B cell (primary cell): ENCODE measurements around the gene ERBIN. TPM values are rescaled to one million over a fixed set of nuclear protein-coding genes. Genes with fewer than 3 reads are reported as not detected.

Source experiments
- ATAC-seq: fragments of 200-7000 bp; cut with Tn5 transposase; one replicate; pipeline ENCODE4 v1.10.0; 2021; ENCODE audit warnings: low read depth, mild to moderate bottlenecking, moderate number of reproducible peaks, moderate library complexity
- CTCF ChIA-PET: fragments of 350-600 bp; sonication (Branson Sonifier 250); formaldehyde crosslinking; loops from one replicate; lab custom pipeline; 2021; ENCODE audit warnings: antibody characterized with exemption, inconsistent platforms; lab: Charles Lee
- POLR2A ChIA-PET: fragments of 350-600 bp; sonication (Branson Sonifier 250); formaldehyde crosslinking; loops from one replicate; lab custom pipeline; 2021; ENCODE audit warnings: antibody characterized with exemption; lab: Charles Lee
- DNase-seq: peaks from one replicate; pipeline ENCODE4 v3.0.0; 2013
- H2AFZ ChIP-seq: 2 replicates; pipeline ENCODE4 v1.6.1; 2012; ENCODE audit warnings: mild to moderate bottlenecking, low read depth, low read length; ENCODE audit not compliant: insufficient read depth, poor library complexity, severe bottlenecking
- H3K27ac ChIP-seq, 2 donors: 1 replicate in 1 of 2; 2 replicates in 1 of 2; pipeline ENCODE4 v1.5.1; 2012 to 2013; ENCODE audit warnings: low read length in 2 of 2, mild to moderate bottlenecking in 2 of 2, moderate library complexity in 1 of 2
- H3K27me3 ChIP-seq, 4 experiments: fragments of 200-600 bp in 1 of 4; sonication (generic) in 1 of 4; replicated peaks in 1 of 4; 1 replicate in 2 of 4; 2 replicates in 2 of 4; pipeline versions ENCODE4 v1.6.1 to v1.7.0; 2013 to 2016; ENCODE audit warnings: low read length in 3 of 4, mild to moderate bottlenecking in 2 of 4, mixed read lengths in 1 of 4, moderate library complexity in 1 of 4; ENCODE audit not compliant: insufficient read depth in 4 of 4, control insufficient read depth in 3 of 4; ENCODE audit errors: control extremely low read depth in 1 of 4
- H3K36me3 ChIP-seq, 2 experiments: replicated peaks in 1 of 2; 1 replicate in 1 of 2; 2 replicates in 1 of 2; pipeline versions ENCODE4 v1.6.1 to v1.7.1; 2013; ENCODE audit warnings: low read length in 1 of 2; ENCODE audit not compliant: insufficient read depth in 2 of 2, control insufficient read depth in 1 of 2; ENCODE audit errors: control extremely low read depth in 1 of 2, extremely low read depth in 1 of 2
- H3K4me1 ChIP-seq, 2 donors: fragments of 200-600 bp in 1 of 2; sonication (generic) in 1 of 2; 1 replicate in 1 of 2; 2 replicates in 1 of 2; pipeline versions ENCODE4 v1.5.1 to v1.6.1; 2013 to 2017; ENCODE audit warnings: low read length in 2 of 2; ENCODE audit not compliant: control insufficient read depth in 2 of 2, insufficient read depth in 2 of 2
- H3K4me2 ChIP-seq: replicated peaks from 2 replicates; pipeline ENCODE3; 2012; ENCODE audit warnings: mild to moderate bottlenecking, low read depth, low read length; ENCODE audit not compliant: poor library complexity, severe bottlenecking
- H3K4me3 ChIP-seq, 5 experiments: fragments of 200-600 bp in 1 of 5; sonication (generic) in 1 of 5; 1 replicate in 3 of 5; 2 replicates in 2 of 5; pipeline versions ENCODE4 v1.5.1 to v1.7.0; 2011 to 2016; ENCODE audit warnings: low read length in 4 of 5, mild to moderate bottlenecking in 4 of 5, low read depth in 2 of 5, control low read depth in 1 of 5, moderate library complexity in 1 of 5; ENCODE audit not compliant: insufficient read depth in 1 of 5; ENCODE audit errors: control extremely low read depth in 1 of 5, extremely low read depth in 1 of 5
- H3K79me2 ChIP-seq: fragments of 200-600 bp; sonication (generic); one replicate; pipeline ENCODE4 v1.6.0; 2016; ENCODE audit warnings: low read length; ENCODE audit not compliant: control insufficient read depth, insufficient read depth
- H3K9ac ChIP-seq: fragments of 200-600 bp; sonication (generic); 2 replicates; pipeline ENCODE4 v1.6.1; 2017; ENCODE audit warnings: mild to moderate bottlenecking, low read length, moderate library complexity
- H3K9me3 ChIP-seq, 3 donors: one replicate each; pipeline versions ENCODE4 v1.6.1 to v1.7.1; 2013; ENCODE audit warnings: low read length in 2 of 3; ENCODE audit not compliant: control insufficient read depth in 2 of 3, insufficient read depth in 1 of 3; ENCODE audit errors: control extremely low read depth in 1 of 3
- H4K20me1 ChIP-seq: 2 replicates; pipeline ENCODE4 v1.6.0; 2012; ENCODE audit warnings: mild to moderate bottlenecking, low read length; ENCODE audit not compliant: insufficient read depth, control insufficient read depth, poor library complexity, severe bottlenecking
- H3K27ac Mint-ChIP-seq: one replicate; pipeline ENCODE4 v1.8.0; 2021; ENCODE audit warnings: mixed read lengths
- H3K27me3 Mint-ChIP-seq: one replicate; pipeline ENCODE4 v1.8.0; 2021; ENCODE audit warnings: mixed read lengths
- H3K4me1 Mint-ChIP-seq: one replicate; pipeline ENCODE4 v1.8.0; 2021; ENCODE audit warnings: mixed read lengths
- H3K4me3 Mint-ChIP-seq: one replicate; pipeline ENCODE4 v1.8.0; 2021; ENCODE audit warnings: mixed read lengths
- H3K9me3 Mint-ChIP-seq: one replicate; pipeline ENCODE4 v1.8.0; 2022; ENCODE audit warnings: mixed read lengths; ENCODE audit not compliant: insufficient read depth
- CTCF ChIP-seq: fragments of 200-600 bp; IDR thresholded peaks from one replicate; pipeline ENCODE4 v1.8.0; 2022; ENCODE audit warnings: antibody characterized with exemption, mild to moderate bottlenecking
- EZH2 ChIP-seq: IDR thresholded peaks from 2 replicates; pipeline ENCODE4 v1.6.1; 2012; ENCODE audit warnings: borderline replicate concordance, low read depth, mild to moderate bottlenecking, moderate library complexity, low read length; ENCODE audit not compliant: insufficient read depth, poor library complexity, severe bottlenecking
- WGBS: methylation state at CpG from one replicate; pipeline ENCODE4 v1.1.5; 2013; ENCODE audit warnings: missing lambda C conversion rate; ENCODE audit not compliant: insufficient coverage; 5-methylcytosine and 5-hydroxymethylcytosine counted together
- intact Hi-C: fragments of 100-400 bp; cut with micrococcal nuclease; formaldehyde crosslinking; loops from one replicate; pipeline ENCODE4 v1.10.0; 2022
- polyA plus RNA-seq: library from polyadenylated mRNA; depleted of rRNA; stranded (reverse); fragments of >200 nt; gene quantifications from 2 replicates; pipeline ENCODE4 v1.2.3, GENCODE V29; 2012
- total RNA-seq, 2 donors: library from RNA; stranded (reverse); fragments of 120-200 nt in 1 of 2; gene quantifications; 1 replicate in 1 of 2; 2 replicates in 1 of 2; pipeline versions ENCODE4 v1.2.3 to v1.2.4, GENCODE V29; 2013 to 2022

The ERBIN gene
- total and polyA plus RNA-seq, 2 donors (not counting 1 experiment from before 2014, with no cell fraction given) = 27.7 to 106 TPM

- H3K27ac ChIP-seq = no peak overlapping the region
- ChIA-PET CTCF (no interaction called here), POLR2A (no interaction called here)
- no peak overlapping the region for H3K4me2 ChIP-seq
- H3K36me3 ChIP-seq = no peaks in the 10 kb centered on the region
- TF ChIP-seq EZH2 = no peak
- no peak for TF ChIP-seq CTCF
- no peaks in the 10 kb centered on the region for H3K4me1 ChIP-seq
- H3K4me3 ChIP-seq = no peak overlapping the region
- H3K27me3 ChIP-seq = no peaks in the 10 kb centered on the region
- intact Hi-C loops = no loop called here
- DNase-seq = no peak
- no peaks in the 10 kb centered on the region for H3K79me2 ChIP-seq
- no peaks in the 10 kb centered on the region for H3K9me3 ChIP-seq
- WGBS = 98% methylated on average over 3 of the region's 4 CpGs
- Mint-ChIP-seq H3K27ac (no peak overlapping the region), H3K9me3 (no peaks in the 10 kb centered on the region), H3K27me3 (no peaks in the 10 kb centered on the region), H3K4me1 (no peaks in the 10 kb centered on the region), H3K4me3 (no peak overlapping the region)
- no peak overlapping the region for H2AFZ ChIP-seq
- no peak for ATAC-seq
- no peak overlapping the region for H3K9ac ChIP-seq
- H4K20me1 ChIP-seq = no peaks in the 10 kb centered on the region
These were observed 24.3 kb upstream of the ERBIN start for GRCh38 chr5:65902104-65902503.

GRCh38 chr5:65903581-65903980 is 22.8 kb upstream of the ERBIN start:
- no peak for ATAC-seq
- Histone ChIP-seq H3K4me3 (no peak overlapping the region), H3K79me2 (no peaks in the 10 kb centered on the region), H3K27ac (no peak overlapping the region), H3K4me2 (no peak overlapping the region), H3K36me3 (no peaks in the 10 kb centered on the region), H3K27me3 (no peaks in the 10 kb centered on the region), H4K20me1 (no peaks in the 10 kb centered on the region), H2AFZ (no peak overlapping the region), H3K4me1 (no peaks in the 10 kb centered on the region), H3K9me3 (no peaks in the 10 kb centered on the region), H3K9ac (no peak overlapping the region)
- ChIA-PET POLR2A (no interaction called here), CTCF (no interaction called here)
- H3K27me3 Mint-ChIP-seq = no peaks in the 10 kb centered on the region
- no peak for DNase-seq
- no peaks in the 10 kb centered on the region for H3K4me1 Mint-ChIP-seq
- H3K9me3 Mint-ChIP-seq = no peaks in the 10 kb centered on the region
- 88% methylated on average over 1 of the region's 1 CpG for WGBS
- H3K27ac Mint-ChIP-seq = no peak overlapping the region
- intact Hi-C loops = no loop called here
- no peak overlapping the region for H3K4me3 Mint-ChIP-seq
- TF ChIP-seq EZH2 (no peak), CTCF (no peak)
